Measurements from ENCODE around the gene GSTA5.
"Not testable (repeated sequence)": the region's sequence is repeated elsewhere in the genome, so short reads cannot be mapped to it uniquely, and the experiment has no call there.

The GSTA5 gene

DNA sequence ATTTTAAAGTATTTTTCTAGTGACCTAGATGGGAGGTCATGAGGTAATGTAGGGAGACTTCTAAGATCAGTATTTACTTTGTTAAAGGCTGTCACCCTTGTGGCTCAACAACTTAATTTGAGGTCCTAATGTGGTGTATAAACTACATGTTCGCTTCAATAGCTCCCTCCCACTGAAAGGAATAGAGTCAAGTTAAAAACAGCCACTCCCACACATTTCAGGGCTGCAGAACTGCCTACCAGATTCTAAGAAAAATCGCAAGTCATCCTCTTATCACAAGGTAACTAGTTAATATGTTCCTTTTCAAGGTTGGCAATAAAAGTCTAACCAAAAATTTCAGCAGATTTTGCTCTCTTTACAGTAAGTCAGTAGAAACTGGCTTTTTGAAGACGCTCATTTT is 52.1 kb downstream of the GSTA5 start:
- Mint-ChIP-seq H3K36me3 (ENCODE audit: low read depth) (no peaks in the 10 kb centered on the region), H3K4me3 (no peak overlapping the region), H3K9me3 (peaks cover 3% of the 10 kb centered on the region), H3K4me1 (ENCODE audit: low read depth) (no peaks in the 10 kb centered on the region), H3K27me3 (ENCODE audit: low read depth) (no peaks in the 10 kb centered on the region), H3K27ac (no peak overlapping the region)
- no peak for DNase-seq (ENCODE audit: low spot score)

GRCh38 chr6:52787917-52788316 is 52.7 kb downstream of the GSTA5 start:
- no peak overlapping the region for H3K27ac Mint-ChIP-seq
- H3K9me3 Mint-ChIP-seq: peaks cover 3% of the 10 kb centered on the region
- no peak overlapping the region for H3K4me3 Mint-ChIP-seq
- H3K36me3 Mint-ChIP-seq (ENCODE audit: low read depth): no peaks in the 10 kb centered on the region
- no peak for DNase-seq (ENCODE audit: low spot score)
- H3K4me1 Mint-ChIP-seq (ENCODE audit: low read depth): no peaks in the 10 kb centered on the region
- H3K27me3 Mint-ChIP-seq (ENCODE audit: low read depth): no peaks in the 10 kb centered on the region

GRCh38 chr6:52786249-52786956 is 54.2 kb downstream of the GSTA5 start:
- no peak for DNase-seq (ENCODE audit: low spot score)
- Mint-ChIP-seq H3K9me3 (peaks cover 3% of the 10 kb centered on the region), H3K4me3 (no peak overlapping the region), H3K27me3 (ENCODE audit: low read depth) (no peaks in the 10 kb centered on the region), H3K27ac (no peak overlapping the region), H3K4me1 (ENCODE audit: low read depth) (no peaks in the 10 kb centered on the region), H3K36me3 (ENCODE audit: low read depth) (no peaks in the 10 kb centered on the region)

GRCh38 chr6:52782696-52783274 is 57.8 kb downstream of the GSTA5 start:
- H3K9me3 Mint-ChIP-seq; H3K27me3 Mint-ChIP-seq (ENCODE audit: low read depth); H3K4me3 Mint-ChIP-seq; H3K36me3 Mint-ChIP-seq (ENCODE audit: low read depth); DNase-seq (ENCODE audit: low spot score); H3K4me1 Mint-ChIP-seq (ENCODE audit: low read depth); H3K27ac Mint-ChIP-seq: not testable (repeated sequence)

DNA sequence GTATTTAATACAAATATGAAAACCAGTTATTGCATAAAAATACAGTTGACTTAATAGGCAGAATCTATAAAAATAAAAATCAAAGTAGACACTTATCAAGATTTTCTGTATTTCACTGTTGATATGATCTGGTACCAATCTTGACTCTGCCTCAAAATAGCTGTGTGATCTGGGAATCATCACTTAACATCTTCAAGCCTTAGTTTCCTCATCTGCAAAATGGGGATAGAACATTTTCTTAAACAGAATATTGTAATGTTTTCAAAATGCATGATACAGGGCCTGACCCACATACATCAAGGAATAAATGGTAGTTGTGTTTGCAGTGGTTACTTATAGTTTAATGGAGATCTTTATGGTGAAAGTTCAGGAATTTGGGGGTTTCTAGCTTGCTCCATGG is 58.4 kb downstream of the GSTA5 start:
- H3K36me3 Mint-ChIP-seq (ENCODE audit: low read depth); H3K27me3 Mint-ChIP-seq (ENCODE audit: low read depth); H3K27ac Mint-ChIP-seq; H3K4me3 Mint-ChIP-seq; H3K4me1 Mint-ChIP-seq (ENCODE audit: low read depth); DNase-seq (ENCODE audit: low spot score); H3K9me3 Mint-ChIP-seq: not testable (repeated sequence)
